ENCODE measurements around the gene TRIP12. TPM values are rescaled to one million over a fixed set of nuclear protein-coding genes. Genes with fewer than 3 reads are reported as not detected.

TRIP12 gene
- total RNA-seq, 2 donors from 2014 or later = 77.6 to 170 TPM

- ATAC-seq = no peak
- Histone ChIP-seq H3K27ac (no peak overlapping the region), H3K4me1 (no peaks in the 10 kb centered on the region), H3K36me3 (replicated peaks in 1 of 2; ENCODE audit: insufficient read depth in 1 of 2, low read depth in 2 of 2) (peaks cover 8 to 21% of the 10 kb centered on the region in 2 donors), H3K9me3 (no peaks in the 10 kb centered on the region), H3K27me3 (no peaks in the 10 kb centered on the region), H3K4me3 (no peak overlapping the region)
- no peak for DNase-seq
- TF ChIP-seq CTCF (IDR thresholded peaks at IDR 0.05) (no peak), POLR2A (IDR thresholded peaks at IDR 0.05) (no peak)
- 81 to 82% methylated on average over 4 of the region's 4 CpGs for WGBS, 2 donors
- intact Hi-C loops (cut with DNase I) = no loop called here
Observed at GRCh38 chr2:229815342-229815741, 106.5 kb downstream of the TRIP12 start.

DNA sequence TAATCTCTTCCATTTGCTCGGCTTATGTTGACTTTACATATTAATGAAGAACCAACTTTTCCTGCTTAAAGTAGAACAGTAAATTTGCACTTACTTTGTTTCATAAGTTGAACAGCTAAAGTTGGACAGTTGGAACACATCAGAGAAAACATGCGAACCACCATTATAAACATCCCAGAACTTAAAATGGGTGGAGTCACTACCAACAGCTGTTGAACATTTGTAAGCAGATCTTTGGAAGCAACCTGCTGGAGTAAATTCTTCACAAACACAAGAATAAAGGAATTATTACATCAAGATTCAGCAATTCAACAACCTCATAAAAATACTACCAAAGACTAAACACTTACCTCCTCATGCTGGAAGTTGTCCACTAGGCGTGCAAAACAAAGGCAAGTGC, 111.0 kb downstream of the TRIP12 start:
- Histone ChIP-seq H3K9me3 (no peaks in the 10 kb centered on the region), H3K27ac (no peak overlapping the region), H3K36me3 (replicated peaks in 1 of 2; ENCODE audit: insufficient read depth in 1 of 2, low read depth in 2 of 2) (peaks cover 8 to 22% of the 10 kb centered on the region in 2 donors), H3K27me3 (no peaks in the 10 kb centered on the region), H3K4me1 (no peaks in the 10 kb centered on the region), H3K4me3 (no peak overlapping the region)
- ATAC-seq = no peak
- intact Hi-C loops (cut with DNase I) = no loop called here
- 88 to 92% methylated on average over 3 of the region's 3 CpGs for WGBS, 2 donors
- DNase-seq = no peak
- TF ChIP-seq POLR2A (IDR thresholded peaks at IDR 0.05) (no peak), CTCF (IDR thresholded peaks at IDR 0.05) (no peak)

DNA sequence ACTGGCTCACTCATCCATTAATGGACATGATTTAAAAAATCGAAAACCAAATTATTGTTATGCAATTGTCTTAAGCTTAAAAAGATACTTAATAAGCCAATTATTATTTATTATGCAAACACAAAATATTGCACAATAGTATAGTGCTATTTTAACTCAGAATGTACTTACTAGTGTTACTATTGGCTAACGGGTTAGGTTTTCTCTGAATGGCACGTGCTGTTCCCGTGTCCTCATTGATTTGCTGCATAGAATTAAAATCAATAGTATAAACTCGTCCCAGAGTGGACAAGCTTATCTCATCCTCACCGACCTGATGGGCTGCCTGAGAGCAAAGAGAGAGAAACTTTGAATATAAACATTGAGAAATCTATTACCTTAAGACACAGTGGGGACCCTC, 116.2 kb downstream of the TRIP12 start:
- no peak for DNase-seq
- Histone ChIP-seq H3K4me3 (no peak overlapping the region), H3K27ac (no peak overlapping the region), H3K36me3 (replicated peaks in 1 of 2; ENCODE audit: insufficient read depth in 1 of 2, low read depth in 2 of 2) (peaks cover 0 to 20% of the 10 kb centered on the region in 2 donors), H3K9me3 (no peaks in the 10 kb centered on the region), H3K27me3 (no peaks in the 10 kb centered on the region), H3K4me1 (no peaks in the 10 kb centered on the region)
- WGBS, 2 donors = 54 to 55% methylated on average over 6 of the region's 6 CpGs
- intact Hi-C loops (cut with DNase I) = no loop called here
- TF ChIP-seq POLR2A (IDR thresholded peaks at IDR 0.05) (no peak), CTCF (IDR thresholded peaks at IDR 0.05) (no peak)
- ATAC-seq = no peak

DNA sequence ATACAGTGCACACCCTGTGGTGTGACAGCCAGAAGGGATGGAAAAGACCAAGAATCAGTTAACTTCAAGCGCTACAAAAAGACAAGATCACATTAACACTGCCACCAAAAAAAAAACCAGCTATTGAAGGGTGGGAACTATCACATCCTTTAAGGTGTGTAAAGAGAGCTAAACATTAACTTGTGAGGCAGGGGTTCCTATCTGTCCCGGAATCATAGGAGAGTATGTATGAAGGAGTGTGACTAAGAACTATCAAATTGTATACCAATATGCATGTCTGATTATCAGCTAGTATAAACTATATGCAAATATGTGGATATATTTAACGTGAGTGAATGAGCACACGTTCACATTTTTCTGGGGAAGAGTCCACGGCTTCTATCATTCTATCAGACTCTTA, 119.0 kb downstream of the TRIP12 start:
- intact Hi-C loops (cut with DNase I) = no loop called here
- peaks cover 0 to 27% of the 10 kb centered on the region in 2 donors for H3K36me3 ChIP-seq (replicated peaks in 1 of 2; ENCODE audit: insufficient read depth in 1 of 2, low read depth in 2 of 2)
- no peak overlapping the region for H3K4me3 ChIP-seq
- WGBS, 2 donors = 44% methylated on average over 5 of the region's 5 CpGs
- H3K27me3 ChIP-seq = no peaks in the 10 kb centered on the region
- H3K4me1 ChIP-seq = no peaks in the 10 kb centered on the region
- DNase-seq (no peak), ATAC-seq (no peak)
- TF ChIP-seq CTCF (IDR thresholded peaks at IDR 0.05) (no peak), POLR2A (IDR thresholded peaks at IDR 0.05) (no peak)
- no peak overlapping the region for H3K27ac ChIP-seq
- no peaks in the 10 kb centered on the region for H3K9me3 ChIP-seq

DNA sequence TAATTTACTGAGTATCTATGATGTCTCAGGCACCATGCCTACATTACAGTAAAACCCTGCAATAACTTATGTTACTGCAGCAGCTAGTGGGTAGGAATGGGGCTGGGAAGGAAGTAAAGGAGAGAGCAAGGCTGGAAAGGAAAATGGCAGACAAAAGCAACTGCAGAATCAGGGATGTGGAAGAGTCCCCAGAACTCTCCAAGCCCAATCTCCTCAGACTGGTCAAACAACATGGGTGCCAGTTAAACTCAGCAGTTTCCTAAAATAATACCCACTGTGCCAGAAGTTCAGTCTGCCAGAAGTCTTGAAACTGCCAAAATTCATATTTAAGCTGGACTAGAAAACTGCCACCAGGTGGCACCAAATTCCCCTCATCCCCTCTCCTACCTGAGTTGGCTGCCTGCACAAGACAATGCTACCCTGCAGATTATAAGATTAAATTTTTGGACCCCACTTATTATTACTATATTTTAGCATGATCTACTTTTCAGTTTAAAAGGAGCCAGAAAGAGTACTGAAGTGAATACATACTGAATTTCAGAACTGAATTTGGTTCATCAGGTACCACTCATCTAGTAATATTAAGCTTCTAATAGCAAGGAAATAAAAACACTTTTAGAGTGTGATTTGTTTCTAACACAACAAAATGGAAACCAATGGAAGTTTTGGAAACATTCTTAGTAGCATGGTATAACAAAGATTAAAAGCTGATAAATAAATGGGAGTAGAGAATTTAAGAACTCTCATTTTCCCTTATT, 120.6 kb downstream of the TRIP12 start:
- ATAC-seq (peak; percentile 59), DNase-seq (peak; percentile 50 to 71 (median 62))
- Histone ChIP-seq H3K4me3 (no peak overlapping the region), H3K27me3 (no peaks in the 10 kb centered on the region), H3K36me3 (replicated peaks in 1 of 2; ENCODE audit: insufficient read depth in 1 of 2, low read depth in 2 of 2) (peaks cover 2 to 28% of the 10 kb centered on the region in 2 donors), H3K27ac (peak overlapping the region in 1 of 4 donors; percentile 6), H3K9me3 (no peaks in the 10 kb centered on the region), H3K4me1 (no peaks in the 10 kb centered on the region)
- intact Hi-C loops (cut with DNase I) = no loop called here
- TF ChIP-seq CTCF (IDR thresholded peaks at IDR 0.05) (peak; percentile 50 to 68 (median 57)), POLR2A (IDR thresholded peaks at IDR 0.05) (no peak)
